PC-9 (cell line): ENCODE measurements around the gene ZNF831. TPM values are rescaled to one million over a fixed set of nuclear protein-coding genes. Genes with fewer than 3 reads are reported as not detected.

Experiments used
- BruUV-seq: library from RNA; stranded (reverse); fragments of 400-500 nt; replicated peaks from 2 replicates; lab custom pipeline; 2021; lab: Mats Ljungman, UMichigan
- CTCF ChIA-PET: fragments of 300-600 bp; sonication (Branson Sonifier 250); formaldehyde crosslinking; loops from one replicate; lab custom pipeline; 2022; ENCODE audit warnings: antibody characterized with exemption; lab: Charles Lee
- POLR2A ChIA-PET: fragments of 300-600 bp; sonication (Branson Sonifier 250); formaldehyde crosslinking; loops from one replicate; lab custom pipeline; 2022; ENCODE audit warnings: antibody characterized with exemption; ENCODE audit not compliant: unreplicated experiment; lab: Charles Lee
- DNase-seq, 2 experiments: peaks; one replicate each; pipeline versions ENCODE4 v3.0.0 to v3.0.0-alpha.2; 2015 to 2022; ENCODE audit warnings: mixed read lengths in 1 of 2
- H2AFZ ChIP-seq: fragments of 200-600 bp; sonication (generic); 2 replicates; pipeline ENCODE4 v1.8.1; 2017; ENCODE audit warnings: antibody characterized with exemption
- H3F3A ChIP-seq: fragments of 200-600 bp; sonication (generic); 2 replicates; pipeline ENCODE4 v1.8.1; 2017; ENCODE audit warnings: antibody characterized with exemption, mild to moderate bottlenecking, low read depth; ENCODE audit not compliant: insufficient read depth
- H3K27ac ChIP-seq: fragments of 200-600 bp; sonication (generic); 2 replicates; pipeline ENCODE4 v1.6.1; 2016; ENCODE audit warnings: mixed run types
- H3K27me3 ChIP-seq: fragments of 200-600 bp; sonication (generic); 2 replicates; pipeline ENCODE4 v1.6.1; 2016; ENCODE audit warnings: low read depth, mixed run types; ENCODE audit not compliant: insufficient read depth
- H3K36me3 ChIP-seq: fragments of 200-600 bp; sonication (generic); 2 replicates; pipeline ENCODE4 v1.6.1; 2016; ENCODE audit warnings: low read depth, mixed run types
- H3K4me1 ChIP-seq: fragments of 200-600 bp; sonication (generic); replicated peaks from 2 replicates; pipeline ENCODE4 v1.6.1; 2016; ENCODE audit warnings: mixed run types; ENCODE audit not compliant: insufficient read depth
- H3K4me2 ChIP-seq: fragments of 200-600 bp; sonication (generic); 2 replicates; pipeline ENCODE4 v1.6.1; 2017; ENCODE audit warnings: mixed run types
- H3K4me3 ChIP-seq: fragments of 200-600 bp; sonication (generic); 2 replicates; pipeline ENCODE4 v1.6.1; 2016; ENCODE audit warnings: mixed run types
- H3K79me2 ChIP-seq: fragments of 200-600 bp; sonication (generic); 2 replicates; pipeline ENCODE4 v1.6.1; 2017; ENCODE audit warnings: low read depth, mixed run types
- H3K9me2 ChIP-seq: fragments of 200-600 bp; sonication (generic); 2 replicates; pipeline ENCODE4 v1.8.1; 2017; ENCODE audit warnings: mild to moderate bottlenecking; ENCODE audit not compliant: insufficient read depth
- H3K9me3 ChIP-seq: fragments of 200-600 bp; sonication (generic); 2 replicates; pipeline ENCODE4 v1.8.1; 2016; ENCODE audit warnings: low read depth; ENCODE audit not compliant: insufficient read depth
- H4K20me1 ChIP-seq: fragments of 200-600 bp; sonication (generic); 2 replicates; pipeline ENCODE4 v1.8.1; 2017; ENCODE audit not compliant: insufficient read depth
- EZH2 ChIP-seq: fragments of 200-600 bp; sonication (generic); IDR thresholded peaks from 2 replicates; pipeline ENCODE4 v1.8.0; 2017; ENCODE audit warnings: antibody characterized with exemption, low read depth
- intact Hi-C: fragments of 100-400 bp; cut with micrococcal nuclease; formaldehyde crosslinking; loops from one replicate; pipeline ENCODE4 v1.10.0; 2022; ENCODE audit not compliant: unreplicated experiment
- total RNA-seq: library from RNA; stranded (reverse); gene quantifications from 2 replicates; pipeline ENCODE4 v1.2.3, GENCODE V29; 2021
- TF ChIP-seq, protein P1 (sequence below): fragments of 200-600 bp; sonication (generic); conservative IDR thresholded peaks from 2 replicates; pipeline ENCODE4 v1.6.1; 2017; ENCODE audit warnings: mixed run types, antibody characterized with exemption, mild to moderate bottlenecking, moderate library complexity

Gene ZNF831
- total RNA-seq, 1 experiment from 2014 or later: not detected

DNA sequence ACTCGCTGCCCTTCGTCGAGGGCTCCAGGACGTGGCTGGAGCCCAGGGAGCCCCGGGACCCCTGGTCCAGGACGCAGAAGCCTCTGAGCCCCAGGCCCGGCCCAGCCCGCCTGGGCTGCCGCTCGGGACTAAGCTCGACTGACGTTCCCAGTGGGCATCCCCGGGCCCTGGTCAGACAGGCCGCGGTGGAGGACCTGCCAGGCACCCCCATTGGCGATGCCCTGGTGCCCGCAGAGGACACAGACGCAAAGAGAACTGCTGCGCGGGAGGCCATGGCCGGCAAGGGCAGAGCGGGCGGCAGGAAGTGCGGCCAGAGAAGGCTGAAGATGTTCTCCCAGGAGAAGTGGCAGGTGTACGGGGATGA lies 28.9 kb downstream of the ZNF831 start:
- H4K20me1 ChIP-seq: no peaks in the 10 kb centered on the region
- H3K79me2 ChIP-seq: no peaks in the 10 kb centered on the region
- H3K27ac ChIP-seq: no peak overlapping the region
- intact Hi-C loops: no loop called here
- TF ChIP-seq EZH2: no peak
- TF ChIP-seq, protein P1, sequence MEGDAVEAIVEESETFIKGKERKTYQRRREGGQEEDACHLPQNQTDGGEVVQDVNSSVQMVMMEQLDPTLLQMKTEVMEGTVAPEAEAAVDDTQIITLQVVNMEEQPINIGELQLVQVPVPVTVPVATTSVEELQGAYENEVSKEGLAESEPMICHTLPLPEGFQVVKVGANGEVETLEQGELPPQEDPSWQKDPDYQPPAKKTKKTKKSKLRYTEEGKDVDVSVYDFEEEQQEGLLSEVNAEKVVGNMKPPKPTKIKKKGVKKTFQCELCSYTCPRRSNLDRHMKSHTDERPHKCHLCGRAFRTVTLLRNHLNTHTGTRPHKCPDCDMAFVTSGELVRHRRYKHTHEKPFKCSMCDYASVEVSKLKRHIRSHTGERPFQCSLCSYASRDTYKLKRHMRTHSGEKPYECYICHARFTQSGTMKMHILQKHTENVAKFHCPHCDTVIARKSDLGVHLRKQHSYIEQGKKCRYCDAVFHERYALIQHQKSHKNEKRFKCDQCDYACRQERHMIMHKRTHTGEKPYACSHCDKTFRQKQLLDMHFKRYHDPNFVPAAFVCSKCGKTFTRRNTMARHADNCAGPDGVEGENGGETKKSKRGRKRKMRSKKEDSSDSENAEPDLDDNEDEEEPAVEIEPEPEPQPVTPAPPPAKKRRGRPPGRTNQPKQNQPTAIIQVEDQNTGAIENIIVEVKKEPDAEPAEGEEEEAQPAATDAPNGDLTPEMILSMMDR: no peak
- BruUV-seq: no TSS peak
- ChIA-PET CTCF (interaction anchor here (0.6 kb wide), 1 partner anchor 305 kb away, joined by 3 read pairs; no protein-coding TSS in a partner anchor), POLR2A (no interaction called here)
- H3K9me2 ChIP-seq: no peaks in the 10 kb centered on the region
- DNase-seq: no peak
- no peaks in the 10 kb centered on the region for H3K4me1 ChIP-seq
- H3K4me3 ChIP-seq: no peak overlapping the region
- H3K4me2 ChIP-seq: no peak overlapping the region
- H2AFZ ChIP-seq: no peak overlapping the region
- peaks cover 96% of the 10 kb centered on the region for H3K27me3 ChIP-seq
- H3F3A ChIP-seq: no peaks in the 10 kb centered on the region
- no peaks in the 10 kb centered on the region for H3K36me3 ChIP-seq
- no peaks in the 10 kb centered on the region for H3K9me3 ChIP-seq

DNA sequence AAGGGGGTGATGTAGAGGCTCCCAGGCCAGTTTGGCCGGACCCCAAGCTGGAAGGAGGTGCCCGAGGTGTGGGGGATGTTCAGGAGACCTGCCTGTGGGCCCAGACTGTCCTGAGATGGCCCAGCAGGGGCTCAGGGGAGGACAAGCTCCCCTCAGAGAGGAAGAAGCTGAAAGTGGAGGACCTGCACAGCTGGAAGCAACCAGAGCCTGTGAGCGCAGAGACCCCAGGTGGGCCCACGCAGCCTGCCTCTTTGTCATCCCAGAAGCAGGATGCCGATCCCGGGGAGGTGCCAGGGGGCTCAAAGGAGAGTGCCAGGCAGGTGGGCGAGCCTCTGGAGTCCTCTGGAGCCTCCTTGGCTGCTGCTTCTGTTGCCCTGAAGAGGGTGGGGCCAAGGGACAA lies 29.7 kb downstream of the ZNF831 start:
- TF ChIP-seq, protein P1: no peak
- TF ChIP-seq EZH2: no peak
- H3K79me2 ChIP-seq: no peaks in the 10 kb centered on the region
- no peak overlapping the region for H2AFZ ChIP-seq
- no peaks in the 10 kb centered on the region for H4K20me1 ChIP-seq
- CTCF ChIA-PET: no interaction called here
- intact Hi-C loops: no loop called here
- no TSS peak for BruUV-seq
- H3F3A ChIP-seq: no peaks in the 10 kb centered on the region
- H3K4me1 ChIP-seq: no peaks in the 10 kb centered on the region
- H3K9me3 ChIP-seq: no peaks in the 10 kb centered on the region
- H3K36me3 ChIP-seq: no peaks in the 10 kb centered on the region
- H3K9me2 ChIP-seq: no peaks in the 10 kb centered on the region
- POLR2A ChIA-PET: no interaction called here
- no peak overlapping the region for H3K4me3 ChIP-seq
- no peak overlapping the region for H3K27ac ChIP-seq
- no peak overlapping the region for H3K4me2 ChIP-seq
- H3K27me3 ChIP-seq: peaks cover 96% of the 10 kb centered on the region
- DNase-seq: no peak

GRCh38 chr20:59194023-59194935 lies 30.7 kb downstream of the ZNF831 start:
- Histone ChIP-seq H3K4me1 (no peaks in the 10 kb centered on the region), H3K9me2 (no peaks in the 10 kb centered on the region), H3K9me3 (no peaks in the 10 kb centered on the region), H3K27ac (no peak overlapping the region), H3F3A (no peaks in the 10 kb centered on the region), H3K4me3 (no peak overlapping the region), H2AFZ (no peak overlapping the region), H3K36me3 (no peaks in the 10 kb centered on the region), H3K4me2 (no peak overlapping the region), H3K79me2 (no peaks in the 10 kb centered on the region), H3K27me3 (peaks cover 93% of the 10 kb centered on the region), H4K20me1 (no peaks in the 10 kb centered on the region)
- ChIA-PET CTCF (no interaction called here), POLR2A (no interaction called here)
- no peak for DNase-seq
- TF ChIP-seq, protein P1: no peak
- TF ChIP-seq EZH2: no peak
- no TSS peak for BruUV-seq
- intact Hi-C loops: no loop called here
